Measurements from ENCODE around the gene RNF135.

GRCh38 chr17:30997270-30997669 lies 26.4 kb downstream of the RNF135 start:
- no peak for TF ChIP-seq POLR2A (IDR thresholded peaks at IDR 0.05)
- TF ChIP-seq CTCF (IDR thresholded peaks at IDR 0.05 in 8 of 11, conservative IDR thresholded peaks at IDR 0.05 in 3 of 11), result no peak
